Activated CD4-positive, alpha-beta T cell treated with anti-CD3 and anti-CD28 coated beads, Interleukin-2, amount 50 U/mL, for 48 hours (primary cell): ENCODE measurements around the gene IL12RB2.

Experiments used
- DNase-seq, 2 experiments: peaks; one replicate each; pipeline ENCODE4 v3.0.0-alpha.2; 2020

IL12RB2 gene

DNA sequence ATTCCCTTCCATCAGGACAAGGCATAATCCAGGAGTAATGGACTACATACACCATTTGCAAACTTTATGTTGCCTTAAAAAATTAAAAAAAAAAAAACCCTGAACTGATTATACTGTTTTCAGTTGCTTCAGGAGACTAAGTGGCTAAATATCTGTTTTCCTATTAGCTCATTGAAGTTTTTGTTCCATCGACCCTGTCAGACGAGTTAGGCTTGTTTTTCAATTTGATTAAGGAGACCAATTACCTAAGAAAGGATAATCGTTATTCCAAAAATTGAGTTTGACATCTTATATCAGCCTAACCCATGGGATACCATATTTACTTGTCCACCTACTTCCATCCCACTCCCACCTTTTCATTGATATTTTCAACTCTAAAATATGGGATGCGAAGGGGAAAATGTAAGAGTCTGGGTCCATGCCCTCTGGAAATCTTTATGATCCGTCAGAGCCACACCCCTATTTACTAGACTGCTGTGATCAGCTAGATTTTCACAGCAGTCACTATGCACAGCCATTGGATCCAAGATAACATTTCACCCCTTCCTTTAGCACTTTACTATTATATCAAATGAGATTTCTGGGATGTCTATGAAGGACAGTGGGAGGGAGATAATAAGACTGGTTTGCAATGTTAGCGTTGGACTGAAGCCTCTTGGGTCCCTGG lies 41.0 kb downstream of the IL12RB2 start:
- no peak for DNase-seq

DNA sequence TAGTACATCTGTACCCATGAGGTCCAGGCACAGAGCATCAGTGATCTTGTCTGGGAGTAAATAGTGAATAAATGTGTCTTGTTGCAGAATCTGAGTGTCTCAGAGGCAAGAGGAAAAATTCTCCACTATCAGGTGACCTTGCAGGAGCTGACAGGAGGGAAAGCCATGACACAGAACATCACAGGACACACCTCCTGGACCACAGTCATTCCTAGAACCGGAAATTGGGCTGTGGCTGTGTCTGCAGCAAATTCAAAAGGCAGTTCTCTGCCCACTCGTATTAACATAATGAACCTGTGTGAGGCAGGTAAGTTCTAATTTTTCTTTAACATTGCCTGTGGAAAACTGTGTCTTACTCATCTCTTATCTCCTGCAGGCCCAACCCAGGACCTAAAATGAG lies 43.1 kb downstream of the IL12RB2 start:
- DNase-seq: peak; percentile 50 to 63

DNA sequence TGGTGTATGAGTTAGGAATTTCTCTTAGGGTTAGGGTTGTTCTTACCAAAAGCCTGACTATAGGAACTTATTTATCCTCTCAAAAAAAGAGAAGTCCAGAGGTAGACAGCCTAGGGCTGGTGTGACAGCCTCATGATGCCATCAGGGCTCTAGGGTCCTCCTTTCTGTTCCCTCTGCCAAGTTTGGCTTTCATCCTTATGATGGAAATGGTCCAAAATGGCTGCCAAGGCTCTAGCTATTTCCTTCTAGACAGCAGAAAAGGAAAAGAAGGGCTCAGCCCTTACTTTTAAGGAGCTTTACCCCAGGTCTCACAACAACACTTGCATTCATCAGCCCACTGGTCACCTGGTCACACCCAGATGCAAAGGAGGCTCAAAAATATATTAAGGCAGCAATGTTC lies 44.5 kb downstream of the IL12RB2 start:
- DNase-seq: no peak

DNA sequence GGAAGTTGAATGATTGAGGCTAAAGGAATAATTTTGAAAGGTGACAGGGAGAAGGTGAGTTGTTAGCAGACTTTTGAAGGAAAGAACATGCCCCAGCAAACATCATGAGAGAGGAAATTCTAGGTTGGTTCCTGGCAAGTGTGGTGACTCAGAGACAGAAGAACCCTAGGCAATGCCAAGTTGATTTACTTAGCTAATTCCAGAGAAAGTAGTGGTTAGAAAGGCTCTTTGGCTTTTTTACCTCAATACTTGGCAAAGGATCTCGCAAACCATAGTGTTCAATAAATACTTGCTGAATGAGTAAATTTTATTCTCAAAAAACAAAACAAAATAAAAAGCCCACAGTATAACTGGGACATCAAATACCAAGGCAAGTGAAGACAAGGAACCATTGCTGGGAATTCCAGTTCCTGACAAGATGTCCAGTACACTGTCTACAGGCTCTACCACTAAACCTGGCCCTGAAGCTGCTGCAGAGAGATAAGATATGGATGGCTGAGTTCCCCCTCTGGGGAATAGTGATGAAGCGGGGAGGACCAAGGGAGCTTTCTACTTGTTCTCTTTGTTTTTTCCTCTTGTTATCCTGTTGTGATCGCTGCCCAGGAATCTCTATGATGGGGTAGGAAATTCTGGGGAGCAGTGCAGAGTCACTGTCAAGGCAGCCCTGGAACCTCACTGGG lies 48.2 kb downstream of the IL12RB2 start:
- DNase-seq: no peak

DNA sequence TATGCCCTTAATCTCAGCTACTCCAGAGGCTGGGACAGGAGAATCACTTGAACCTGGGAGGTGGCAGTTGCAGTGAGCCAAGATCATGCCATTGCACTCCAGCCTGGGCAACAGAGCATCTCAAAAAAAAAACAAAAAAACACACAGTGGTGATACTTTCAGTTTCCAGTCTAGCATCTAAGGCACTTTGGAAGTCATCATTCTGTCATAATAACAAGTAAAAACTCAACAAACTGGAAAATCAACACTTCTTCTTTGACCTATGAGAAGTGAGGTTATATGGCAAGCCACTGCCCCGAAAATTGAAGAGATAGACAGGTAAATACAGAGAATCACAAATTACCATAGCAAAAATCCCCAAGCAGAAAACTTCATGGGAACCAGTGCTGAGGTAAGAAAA lies 51.9 kb downstream of the IL12RB2 start:
- no peak for DNase-seq

DNA sequence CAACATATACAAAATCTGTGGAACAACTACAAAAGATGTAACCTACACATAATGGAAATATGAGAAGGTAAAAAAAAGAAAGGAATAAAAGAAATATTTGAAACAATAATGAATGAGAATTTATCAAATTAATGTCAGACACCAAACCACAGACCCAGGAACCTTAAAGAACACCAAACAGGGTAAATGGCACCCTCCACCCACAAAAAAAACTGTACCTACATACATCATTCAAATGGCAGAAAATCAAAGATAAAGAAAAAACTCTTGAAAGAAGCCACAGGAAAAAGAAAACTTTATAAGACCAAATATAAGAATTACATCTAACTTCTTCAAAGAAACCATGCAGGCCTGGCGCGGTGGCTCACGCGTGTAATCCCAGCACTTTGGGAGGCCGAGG lies 54.0 kb downstream of the IL12RB2 start:
- no peak for DNase-seq

DNA sequence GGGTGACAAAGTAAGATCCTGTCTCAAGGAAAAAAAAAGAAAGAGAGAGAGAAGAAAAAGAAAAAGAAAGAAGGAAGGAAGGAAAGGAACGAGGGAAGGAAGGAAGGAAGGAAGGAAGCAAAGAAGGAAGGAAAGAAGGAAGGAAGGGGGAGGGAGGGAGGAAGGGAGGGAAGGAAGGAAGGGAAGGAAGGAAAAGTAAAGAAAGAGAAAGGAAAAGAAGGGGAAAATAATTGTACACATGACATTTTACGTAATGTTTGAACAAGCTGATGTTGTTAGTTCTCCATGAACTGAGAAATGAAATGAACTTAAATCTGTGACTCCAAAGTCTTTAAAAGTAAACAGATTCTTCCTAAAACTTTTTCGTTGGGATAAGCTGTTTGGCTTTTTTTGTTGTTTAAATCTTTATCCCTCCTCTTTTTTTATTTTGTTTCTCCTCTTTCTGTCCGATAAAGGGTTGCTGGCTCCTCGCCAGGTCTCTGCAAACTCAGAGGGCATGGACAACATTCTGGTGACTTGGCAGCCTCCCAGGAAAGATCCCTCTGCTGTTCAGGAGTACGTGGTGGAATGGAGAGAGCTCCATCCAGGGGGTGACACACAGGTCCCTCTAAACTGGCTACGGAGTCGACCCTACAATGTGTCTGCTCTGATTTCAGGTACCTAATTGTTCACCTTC lies 59.8 kb downstream of the IL12RB2 start:
- DNase-seq: no peak

DNA sequence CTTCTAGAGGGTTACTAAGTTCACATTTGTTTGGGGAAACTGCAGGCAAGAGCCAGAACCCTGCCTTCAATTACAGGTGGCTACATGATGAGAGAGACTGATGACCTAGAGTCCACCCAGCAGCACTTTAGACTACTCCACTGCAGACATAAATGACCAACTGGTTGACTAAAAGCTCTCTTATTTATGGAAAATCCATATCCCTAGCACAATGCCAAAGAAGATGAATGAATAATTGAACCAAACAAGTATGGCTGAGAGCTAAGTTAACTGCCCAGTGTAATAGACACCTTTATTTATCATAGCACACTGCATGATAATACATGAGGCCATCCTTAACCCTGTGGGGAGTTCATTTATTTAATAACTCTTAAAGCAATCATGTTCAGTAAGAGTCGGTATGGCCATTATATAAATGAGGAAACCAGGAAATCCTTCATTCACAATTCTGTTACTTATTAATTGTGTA lies 60.4 kb downstream of the IL12RB2 start:
- DNase-seq: no peak

DNA sequence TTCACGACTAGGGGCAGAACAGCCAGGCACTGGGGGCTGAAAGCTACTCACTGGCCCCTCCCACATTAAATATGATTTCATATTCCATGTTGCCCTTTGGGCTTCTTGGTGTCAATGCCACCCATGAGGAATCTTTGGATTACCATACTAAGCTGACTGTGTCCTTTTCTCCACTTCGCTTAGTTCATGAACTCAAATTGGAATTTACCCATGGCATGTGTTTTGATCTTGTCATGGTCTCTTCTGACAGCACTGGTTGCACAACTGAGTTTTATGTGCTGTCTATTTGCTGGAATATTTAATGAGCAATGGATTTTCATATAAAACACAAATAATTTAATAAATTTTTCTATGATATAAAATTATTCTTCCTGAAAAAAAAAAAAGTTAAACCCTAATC lies 63.4 kb downstream of the IL12RB2 start:
- no peak for DNase-seq

DNA sequence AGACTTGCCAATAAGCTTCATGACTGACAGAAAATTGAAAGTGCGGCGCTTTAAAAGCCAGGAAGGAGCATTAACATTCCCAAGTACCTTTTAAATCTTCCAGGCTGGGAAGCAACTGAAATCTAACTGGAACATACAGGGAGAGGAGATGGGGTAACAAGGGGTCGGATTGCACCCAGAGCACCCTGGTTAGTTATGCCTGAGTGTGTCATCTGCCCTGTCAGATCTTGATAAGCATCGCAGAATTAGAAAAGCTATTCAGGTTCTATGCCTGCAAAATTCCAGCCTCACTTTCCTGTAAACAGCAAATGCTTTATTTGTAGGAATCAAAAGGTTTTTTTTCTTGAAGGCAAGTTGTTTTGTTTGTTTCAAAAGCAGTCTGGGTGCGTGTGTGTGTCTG lies 64.0 kb downstream of the IL12RB2 start:
- no peak for DNase-seq

DNA sequence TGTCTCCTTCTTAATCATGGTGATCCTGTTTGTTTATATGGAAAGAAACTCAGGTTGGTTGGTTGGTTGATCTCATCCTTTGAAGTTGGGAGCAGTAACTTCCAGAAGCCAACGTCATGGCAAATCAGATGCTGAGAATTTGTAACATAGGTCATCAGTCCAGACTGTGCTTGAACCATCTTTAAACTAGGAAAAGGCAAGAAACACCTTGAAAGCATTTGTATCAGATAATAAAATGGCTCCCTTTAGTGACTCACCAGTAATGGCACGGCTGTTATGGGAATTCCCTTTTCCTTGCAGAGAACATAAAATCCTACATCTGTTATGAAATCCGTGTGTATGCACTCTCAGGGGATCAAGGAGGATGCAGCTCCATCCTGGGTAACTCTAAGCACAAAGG lies 64.5 kb downstream of the IL12RB2 start:
- no peak for DNase-seq

DNA sequence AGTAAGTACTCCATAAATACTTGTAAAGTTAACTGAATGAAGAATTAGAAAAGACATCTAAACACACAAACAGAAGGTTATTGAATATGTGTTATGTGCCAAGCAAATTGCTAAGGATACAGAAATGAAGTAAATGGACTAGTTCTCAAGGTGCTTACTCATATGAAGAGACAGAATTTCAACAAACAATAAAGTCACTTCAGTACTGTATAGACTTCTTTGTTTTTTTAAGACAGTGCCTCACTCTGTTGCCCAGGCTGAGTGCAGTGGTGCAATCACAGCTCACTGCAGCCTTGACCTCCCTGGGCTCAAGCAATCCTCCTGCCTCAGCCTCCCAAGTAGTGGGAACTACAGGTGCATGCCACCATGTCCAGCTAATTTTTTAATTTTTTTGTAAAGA lies 65.2 kb downstream of the IL12RB2 start:
- no peak for DNase-seq

DNA sequence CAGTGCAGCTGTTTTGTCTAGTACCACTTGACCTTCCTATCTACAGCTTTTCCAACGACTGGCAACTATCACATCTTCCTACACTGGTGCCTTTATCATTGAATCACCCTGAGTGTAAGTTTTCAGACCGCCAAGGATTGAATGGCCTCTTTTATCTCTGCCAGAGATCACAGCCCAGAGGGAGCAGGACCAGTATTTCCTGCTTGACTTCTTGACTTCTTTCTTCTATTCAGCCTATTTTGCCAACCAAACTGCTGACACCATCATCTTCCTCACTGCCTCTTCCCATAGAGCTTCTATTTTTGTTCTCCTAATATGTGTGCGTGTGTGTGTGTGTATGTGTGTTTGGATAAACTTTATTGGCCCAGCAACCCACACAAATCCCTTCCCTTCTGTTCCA lies 68.7 kb downstream of the IL12RB2 start:
- no peak for DNase-seq

DNA sequence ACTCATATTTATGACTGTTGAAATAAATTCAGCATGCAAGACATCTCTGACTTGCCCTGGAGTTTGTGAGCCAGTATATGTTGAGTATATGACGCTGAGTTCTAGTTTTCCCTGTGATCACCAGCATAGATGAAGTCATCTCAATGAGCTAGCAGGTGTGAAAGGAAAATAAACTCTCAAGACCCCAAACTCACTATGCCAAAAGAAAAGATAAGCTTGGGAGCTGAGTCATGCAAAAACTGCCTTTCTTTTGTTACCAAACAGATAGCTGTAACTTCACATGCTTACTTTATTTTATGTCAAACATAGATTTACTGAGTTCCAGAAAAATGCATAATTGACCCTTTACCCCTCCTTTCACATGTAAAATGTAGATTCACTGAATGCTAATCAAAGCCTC lies 69.6 kb downstream of the IL12RB2 start:
- DNase-seq: no peak

DNA sequence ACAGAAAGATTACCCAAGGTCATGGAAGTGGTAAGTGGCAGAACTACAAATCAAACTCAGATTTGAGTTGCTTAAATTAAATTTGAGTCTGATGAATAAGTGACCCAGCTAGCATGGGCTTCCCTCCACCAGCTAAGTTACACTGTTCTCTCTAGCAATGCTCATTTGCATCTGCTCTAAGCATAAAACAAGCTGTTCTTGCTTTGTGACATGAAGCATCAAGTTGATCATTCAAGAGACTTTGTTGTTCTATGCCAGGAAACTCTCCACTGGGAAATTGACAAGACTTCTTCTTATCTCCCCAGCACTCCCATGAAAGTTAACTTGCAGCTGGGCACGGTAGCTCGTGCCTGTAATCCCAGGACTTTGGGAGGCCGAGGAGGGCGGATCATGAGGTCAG lies 73.5 kb downstream of the IL12RB2 start:
- DNase-seq: no peak

DNA sequence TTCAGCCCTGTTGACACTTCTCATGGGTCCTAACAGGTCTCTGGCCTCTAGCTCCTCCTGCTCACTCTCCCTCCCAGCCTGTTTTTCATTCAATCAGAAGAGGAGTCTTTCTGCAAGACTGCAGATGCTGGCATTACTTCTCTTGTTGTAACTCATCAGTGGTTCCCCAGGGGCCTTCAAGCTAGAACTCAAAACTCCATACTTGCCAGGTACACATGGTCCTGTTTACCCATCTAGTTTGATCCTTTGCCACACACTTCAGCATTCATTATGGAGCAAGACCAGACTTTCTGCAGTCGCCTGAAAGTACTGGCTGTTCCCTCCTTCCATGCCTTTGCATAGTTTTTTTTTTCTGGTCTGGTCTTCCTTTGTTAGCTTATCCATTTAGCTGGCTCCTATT lies 74.6 kb downstream of the IL12RB2 start:
- no peak for DNase-seq

DNA sequence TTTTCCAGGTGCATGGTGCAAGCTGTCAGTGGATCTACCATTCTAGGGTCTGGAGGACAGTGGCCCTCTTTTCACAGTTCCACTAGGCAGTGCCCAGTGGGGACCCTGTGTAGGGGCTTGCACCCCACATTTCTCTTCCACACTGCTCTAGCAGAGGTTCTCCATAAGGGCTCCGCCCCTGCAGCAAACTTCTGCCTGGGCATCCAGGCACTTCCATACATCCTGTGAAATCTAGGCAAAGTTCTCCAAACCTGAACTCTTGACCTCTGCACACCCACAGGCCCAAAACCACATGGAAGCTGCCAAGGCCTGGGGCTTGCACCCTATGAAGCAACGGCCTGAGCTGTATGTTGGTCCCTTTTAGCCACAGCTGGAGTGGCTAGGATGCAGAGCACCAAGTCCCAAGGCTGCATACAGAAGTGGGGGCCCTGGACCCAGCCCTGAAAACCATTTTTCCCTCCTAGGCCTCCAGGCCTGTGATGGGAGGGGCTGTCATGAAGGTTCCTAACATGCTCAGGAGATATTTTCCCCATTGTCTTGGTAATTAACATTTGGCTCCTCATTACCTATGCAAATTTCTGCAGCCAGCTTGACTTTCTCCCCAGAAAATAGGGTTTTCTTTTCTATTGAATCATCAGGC lies 76.4 kb downstream of the IL12RB2 start:
- no peak for DNase-seq

DNA sequence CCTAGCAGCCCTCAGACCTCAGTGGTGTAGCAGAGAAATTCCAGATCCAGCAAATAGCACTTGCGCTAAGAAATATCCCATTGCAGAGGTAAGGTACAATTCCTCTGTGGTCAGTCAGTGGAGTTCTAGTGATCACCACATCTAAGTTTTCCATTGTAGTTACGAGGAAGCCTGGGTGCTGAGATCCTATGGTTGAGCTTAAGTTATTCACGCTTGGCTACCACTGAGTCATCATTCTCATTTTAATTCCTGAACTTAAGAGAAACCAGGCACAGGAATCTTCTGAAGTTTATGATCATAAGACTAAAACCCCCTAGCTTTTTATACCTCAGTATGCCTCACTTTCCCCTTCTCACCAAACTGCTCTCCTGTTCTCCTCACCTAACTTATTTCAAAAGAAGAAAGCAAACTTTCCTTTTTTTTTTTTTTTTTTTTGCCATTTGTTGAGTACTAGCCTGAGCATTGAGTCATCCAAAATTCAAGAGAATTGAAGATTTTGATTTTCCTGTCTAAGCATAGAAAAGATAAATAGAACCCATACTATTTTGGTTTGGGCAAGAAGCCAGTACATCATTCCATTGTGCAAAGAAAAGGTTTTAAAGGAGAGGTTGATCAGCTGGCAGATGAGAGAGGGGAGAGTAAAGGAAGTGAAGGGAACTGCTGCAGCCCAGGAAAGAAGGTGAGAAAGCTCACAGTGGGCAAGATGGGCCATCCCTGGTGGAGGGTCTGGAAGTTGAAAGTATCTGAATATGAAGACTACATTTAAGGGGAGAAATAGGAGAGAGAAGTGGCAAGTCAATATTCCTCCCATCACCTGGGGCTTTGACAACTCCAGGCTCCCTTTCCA lies 82.6 kb downstream of the IL12RB2 start:
- no peak for DNase-seq

DNA sequence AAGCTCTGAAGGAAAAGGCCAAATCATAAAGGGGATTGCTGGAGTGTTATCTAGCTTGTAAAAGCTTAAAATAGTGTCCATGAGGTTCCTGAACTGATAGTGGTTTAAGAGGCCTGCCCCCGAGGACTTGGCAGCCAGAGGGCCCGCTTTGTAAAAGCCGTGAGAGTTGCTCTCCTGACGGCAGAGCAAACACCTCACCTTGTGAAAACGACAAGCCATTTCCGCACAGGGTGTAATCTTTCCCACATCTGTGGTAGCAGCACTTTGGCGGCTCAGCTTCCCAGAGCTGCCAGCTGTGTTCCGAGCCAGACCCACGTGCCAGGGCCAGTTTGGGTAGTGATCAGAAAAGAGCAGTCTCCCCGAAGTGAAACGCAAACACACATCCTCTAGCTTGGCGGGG lies 85.6 kb downstream of the IL12RB2 start:
- no peak for DNase-seq

DNA sequence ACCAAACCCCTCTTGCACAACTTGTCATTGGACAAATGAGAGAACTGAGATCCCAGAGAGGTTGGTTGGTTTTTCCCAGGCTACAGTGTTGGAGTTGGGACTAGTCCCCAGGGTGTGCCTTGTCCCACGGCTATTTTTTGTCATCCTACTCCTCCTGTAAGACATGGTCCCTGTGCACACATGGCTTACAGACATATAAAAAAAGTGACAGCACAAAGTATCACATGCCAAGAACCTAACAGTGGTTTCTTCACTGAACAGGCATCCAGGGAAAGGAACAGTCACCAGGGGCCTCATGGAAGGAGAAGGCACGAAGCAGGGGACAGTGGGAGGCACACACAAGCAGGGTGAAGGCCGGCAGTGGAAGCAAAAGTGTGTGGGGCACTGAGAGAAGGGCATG lies 86.1 kb downstream of the IL12RB2 start:
- DNase-seq: no peak

DNA sequence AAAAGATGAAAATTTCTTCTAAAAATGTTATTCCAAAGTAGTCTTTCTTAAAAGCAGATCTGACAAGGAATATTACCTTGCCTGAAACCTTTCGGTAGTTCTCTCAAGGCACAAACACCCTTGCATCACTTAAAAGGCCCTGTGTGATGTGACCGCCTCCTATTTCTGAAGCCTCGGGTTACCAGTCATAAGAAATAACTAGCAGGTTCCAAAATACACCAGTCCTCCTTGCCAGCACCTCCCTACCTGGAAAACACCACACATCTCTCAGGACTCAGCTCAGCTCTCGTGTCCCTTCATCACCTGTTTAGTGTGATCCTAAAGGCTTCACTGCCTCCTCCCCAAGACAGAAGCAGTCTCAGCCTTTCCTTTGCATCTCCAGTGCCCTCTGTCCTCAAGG lies 86.9 kb downstream of the IL12RB2 start:
- DNase-seq: no peak

DNA sequence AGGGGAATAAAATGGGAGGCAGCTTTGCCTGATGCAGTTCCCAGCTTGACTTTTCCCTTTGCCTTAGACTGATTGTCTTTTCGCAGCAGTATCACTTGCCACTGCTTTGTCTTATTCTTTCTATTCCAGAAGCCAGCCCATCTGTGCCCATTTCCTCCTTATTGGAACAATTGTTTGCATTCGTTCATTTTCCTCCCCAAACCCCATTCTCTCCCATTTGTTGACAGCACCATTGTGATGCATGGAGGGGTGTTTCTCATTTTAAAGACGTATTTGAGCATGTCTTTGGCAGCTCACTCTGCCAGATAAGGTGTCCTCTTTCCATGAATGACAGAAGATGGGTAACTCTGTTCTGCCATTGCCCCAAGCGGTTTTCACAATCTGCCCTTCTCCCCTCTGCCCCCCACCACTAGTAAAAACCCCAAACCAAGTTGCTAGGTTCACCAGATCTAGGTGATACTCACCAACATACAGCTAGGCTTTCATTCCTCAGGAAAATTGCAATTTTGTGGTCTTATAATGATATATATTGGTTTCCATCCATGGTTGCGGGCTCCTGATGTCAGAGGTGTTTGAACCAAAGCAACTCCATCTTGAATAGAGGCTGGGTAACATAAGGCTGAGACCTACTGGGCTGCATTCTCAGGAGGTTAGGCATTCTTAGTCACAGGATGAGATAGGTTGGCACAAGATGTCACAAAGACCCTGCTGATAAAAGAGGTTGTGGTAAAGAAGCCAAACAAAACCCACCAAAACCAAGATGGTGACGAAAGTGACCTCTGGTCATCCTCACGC lies 91.7 kb downstream of the IL12RB2 start:
- no peak for DNase-seq
